B cell (primary cell): ENCODE measurements around the gene IL15. TPM values are rescaled to one million over a fixed set of nuclear protein-coding genes. Genes with fewer than 3 reads are reported as not detected.

ENCODE experiments used
- ATAC-seq: fragments of 200-7000 bp; cut with Tn5 transposase; one replicate; pipeline ENCODE4 v1.10.0; 2021; ENCODE audit warnings: low read depth, mild to moderate bottlenecking, moderate number of reproducible peaks, moderate library complexity
- CTCF ChIA-PET: fragments of 350-600 bp; sonication (Branson Sonifier 250); formaldehyde crosslinking; loops from one replicate; lab custom pipeline; 2021; ENCODE audit warnings: antibody characterized with exemption, inconsistent platforms; lab: Charles Lee
- POLR2A ChIA-PET: fragments of 350-600 bp; sonication (Branson Sonifier 250); formaldehyde crosslinking; loops from one replicate; lab custom pipeline; 2021; ENCODE audit warnings: antibody characterized with exemption; lab: Charles Lee
- DNase-seq: peaks from one replicate; pipeline ENCODE4 v3.0.0; 2013
- H2AFZ ChIP-seq: 2 replicates; pipeline ENCODE4 v1.6.1; 2012; ENCODE audit warnings: mild to moderate bottlenecking, low read depth, low read length; ENCODE audit not compliant: insufficient read depth, poor library complexity, severe bottlenecking
- H3K27ac ChIP-seq, 2 donors: 1 replicate in 1 of 2; 2 replicates in 1 of 2; pipeline ENCODE4 v1.5.1; 2012 to 2013; ENCODE audit warnings: low read length in 2 of 2, mild to moderate bottlenecking in 2 of 2, moderate library complexity in 1 of 2
- H3K27me3 ChIP-seq, 4 experiments: fragments of 200-600 bp in 1 of 4; sonication (generic) in 1 of 4; replicated peaks in 1 of 4; 1 replicate in 2 of 4; 2 replicates in 2 of 4; pipeline versions ENCODE4 v1.6.1 to v1.7.0; 2013 to 2016; ENCODE audit warnings: low read length in 3 of 4, mild to moderate bottlenecking in 2 of 4, mixed read lengths in 1 of 4, moderate library complexity in 1 of 4; ENCODE audit not compliant: insufficient read depth in 4 of 4, control insufficient read depth in 3 of 4; ENCODE audit errors: control extremely low read depth in 1 of 4
- H3K36me3 ChIP-seq, 2 experiments: replicated peaks in 1 of 2; 1 replicate in 1 of 2; 2 replicates in 1 of 2; pipeline versions ENCODE4 v1.6.1 to v1.7.1; 2013; ENCODE audit warnings: low read length in 1 of 2; ENCODE audit not compliant: insufficient read depth in 2 of 2, control insufficient read depth in 1 of 2; ENCODE audit errors: control extremely low read depth in 1 of 2, extremely low read depth in 1 of 2
- H3K4me1 ChIP-seq, 2 donors: fragments of 200-600 bp in 1 of 2; sonication (generic) in 1 of 2; 1 replicate in 1 of 2; 2 replicates in 1 of 2; pipeline versions ENCODE4 v1.5.1 to v1.6.1; 2013 to 2017; ENCODE audit warnings: low read length in 2 of 2; ENCODE audit not compliant: control insufficient read depth in 2 of 2, insufficient read depth in 2 of 2
- H3K4me2 ChIP-seq: replicated peaks from 2 replicates; pipeline ENCODE3; 2012; ENCODE audit warnings: mild to moderate bottlenecking, low read depth, low read length; ENCODE audit not compliant: poor library complexity, severe bottlenecking
- H3K4me3 ChIP-seq, 5 experiments: fragments of 200-600 bp in 1 of 5; sonication (generic) in 1 of 5; 1 replicate in 3 of 5; 2 replicates in 2 of 5; pipeline versions ENCODE4 v1.5.1 to v1.7.0; 2011 to 2016; ENCODE audit warnings: low read length in 4 of 5, mild to moderate bottlenecking in 4 of 5, low read depth in 2 of 5, control low read depth in 1 of 5, moderate library complexity in 1 of 5; ENCODE audit not compliant: insufficient read depth in 1 of 5; ENCODE audit errors: control extremely low read depth in 1 of 5, extremely low read depth in 1 of 5
- H3K79me2 ChIP-seq: fragments of 200-600 bp; sonication (generic); one replicate; pipeline ENCODE4 v1.6.0; 2016; ENCODE audit warnings: low read length; ENCODE audit not compliant: control insufficient read depth, insufficient read depth
- H3K9ac ChIP-seq: fragments of 200-600 bp; sonication (generic); 2 replicates; pipeline ENCODE4 v1.6.1; 2017; ENCODE audit warnings: mild to moderate bottlenecking, low read length, moderate library complexity
- H3K9me3 ChIP-seq, 3 donors: one replicate each; pipeline versions ENCODE4 v1.6.1 to v1.7.1; 2013; ENCODE audit warnings: low read length in 2 of 3; ENCODE audit not compliant: control insufficient read depth in 2 of 3, insufficient read depth in 1 of 3; ENCODE audit errors: control extremely low read depth in 1 of 3
- H4K20me1 ChIP-seq: 2 replicates; pipeline ENCODE4 v1.6.0; 2012; ENCODE audit warnings: mild to moderate bottlenecking, low read length; ENCODE audit not compliant: insufficient read depth, control insufficient read depth, poor library complexity, severe bottlenecking
- H3K27ac Mint-ChIP-seq: one replicate; pipeline ENCODE4 v1.8.0; 2021; ENCODE audit warnings: mixed read lengths
- H3K27me3 Mint-ChIP-seq: one replicate; pipeline ENCODE4 v1.8.0; 2021; ENCODE audit warnings: mixed read lengths
- H3K4me1 Mint-ChIP-seq: one replicate; pipeline ENCODE4 v1.8.0; 2021; ENCODE audit warnings: mixed read lengths
- H3K4me3 Mint-ChIP-seq: one replicate; pipeline ENCODE4 v1.8.0; 2021; ENCODE audit warnings: mixed read lengths
- H3K9me3 Mint-ChIP-seq: one replicate; pipeline ENCODE4 v1.8.0; 2022; ENCODE audit warnings: mixed read lengths; ENCODE audit not compliant: insufficient read depth
- CTCF ChIP-seq: fragments of 200-600 bp; IDR thresholded peaks from one replicate; pipeline ENCODE4 v1.8.0; 2022; ENCODE audit warnings: antibody characterized with exemption, mild to moderate bottlenecking
- EZH2 ChIP-seq: IDR thresholded peaks from 2 replicates; pipeline ENCODE4 v1.6.1; 2012; ENCODE audit warnings: borderline replicate concordance, low read depth, mild to moderate bottlenecking, moderate library complexity, low read length; ENCODE audit not compliant: insufficient read depth, poor library complexity, severe bottlenecking
- WGBS: methylation state at CpG from one replicate; pipeline ENCODE4 v1.1.5; 2013; ENCODE audit warnings: missing lambda C conversion rate; ENCODE audit not compliant: insufficient coverage; 5-methylcytosine and 5-hydroxymethylcytosine counted together
- intact Hi-C: fragments of 100-400 bp; cut with micrococcal nuclease; formaldehyde crosslinking; loops from one replicate; pipeline ENCODE4 v1.10.0; 2022
- polyA plus RNA-seq: library from polyadenylated mRNA; depleted of rRNA; stranded (reverse); fragments of >200 nt; gene quantifications from 2 replicates; pipeline ENCODE4 v1.2.3, GENCODE V29; 2012
- total RNA-seq, 2 donors: library from RNA; stranded (reverse); fragments of 120-200 nt in 1 of 2; gene quantifications; 1 replicate in 1 of 2; 2 replicates in 1 of 2; pipeline versions ENCODE4 v1.2.3 to v1.2.4, GENCODE V29; 2013 to 2022

Gene IL15
- total and polyA plus RNA-seq, 2 donors (not counting 1 experiment from before 2014, with no cell fraction given) = 6.1 to 11.5 TPM

GRCh38 chr4:141713185-141713584 lies 76.8 kb downstream of the IL15 start:
- POLR2A ChIA-PET = no interaction called here
- no peak overlapping the region for H3K27ac Mint-ChIP-seq

More at GRCh38 chr4:141713185-141713584, 76.8 kb downstream of the IL15 start:
- peaks cover 0 to 14% (median 0%) of the 10 kb centered on the region in 3 donors for H3K9me3 ChIP-seq
- CTCF ChIA-PET = interaction anchor here (1.2 to 2.6 kb wide), 2 partner anchors 11 to 366 kb away, joined by 3 to 14 read pairs; no protein-coding TSS in a partner anchor
- H3K27me3 Mint-ChIP-seq = no peaks in the 10 kb centered on the region
- H2AFZ ChIP-seq = no peak overlapping the region
- intact Hi-C loops = no loop called here
- no peaks in the 10 kb centered on the region for H4K20me1 ChIP-seq
- H3K79me2 ChIP-seq = peaks cover 15% of the 10 kb centered on the region
- ATAC-seq (no peak), DNase-seq (no peak)
- no peaks in the 10 kb centered on the region for H3K36me3 ChIP-seq
- TF ChIP-seq CTCF = no peak
- no peak for TF ChIP-seq EZH2
- no peak overlapping the region for H3K4me3 ChIP-seq
- no peaks in the 10 kb centered on the region for H3K4me1 ChIP-seq
- no peak overlapping the region for H3K27ac ChIP-seq
- peaks cover 5% of the 10 kb centered on the region for H3K4me1 Mint-ChIP-seq
- H3K9me3 Mint-ChIP-seq = peaks cover 9% of the 10 kb centered on the region
- no peak overlapping the region for H3K4me3 Mint-ChIP-seq
- H3K27me3 ChIP-seq = no peaks in the 10 kb centered on the region
- WGBS = 100% methylated on average over 1 of the region's 4 CpGs
- H3K4me2 ChIP-seq = no peak overlapping the region
- H3K9ac ChIP-seq = no peak overlapping the region
